B cell (primary cell): ENCODE measurements around the gene RPL36. TPM values are rescaled to one million over a fixed set of nuclear protein-coding genes. Genes with fewer than 3 reads are reported as not detected.
A peak's percentile ranks its signal among the peaks of the same experiment; 100 is the strongest.

Source experiments
- ATAC-seq: fragments of 200-7000 bp; cut with Tn5 transposase; one replicate; pipeline ENCODE4 v1.10.0; 2021; ENCODE audit warnings: low read depth, mild to moderate bottlenecking, moderate number of reproducible peaks, moderate library complexity
- CTCF ChIA-PET: fragments of 350-600 bp; sonication (Branson Sonifier 250); formaldehyde crosslinking; loops from one replicate; lab custom pipeline; 2021; ENCODE audit warnings: antibody characterized with exemption, inconsistent platforms; lab: Charles Lee
- POLR2A ChIA-PET: fragments of 350-600 bp; sonication (Branson Sonifier 250); formaldehyde crosslinking; loops from one replicate; lab custom pipeline; 2021; ENCODE audit warnings: antibody characterized with exemption; lab: Charles Lee
- DNase-seq: peaks from one replicate; pipeline ENCODE4 v3.0.0; 2013
- H2AFZ ChIP-seq: 2 replicates; pipeline ENCODE4 v1.6.1; 2012; ENCODE audit warnings: mild to moderate bottlenecking, low read depth, low read length; ENCODE audit not compliant: insufficient read depth, poor library complexity, severe bottlenecking
- H3K27ac ChIP-seq, 2 donors: 1 replicate in 1 of 2; 2 replicates in 1 of 2; pipeline ENCODE4 v1.5.1; 2012 to 2013; ENCODE audit warnings: low read length in 2 of 2, mild to moderate bottlenecking in 2 of 2, moderate library complexity in 1 of 2
- H3K27me3 ChIP-seq, 4 experiments: fragments of 200-600 bp in 1 of 4; sonication (generic) in 1 of 4; replicated peaks in 1 of 4; 1 replicate in 2 of 4; 2 replicates in 2 of 4; pipeline versions ENCODE4 v1.6.1 to v1.7.0; 2013 to 2016; ENCODE audit warnings: low read length in 3 of 4, mild to moderate bottlenecking in 2 of 4, mixed read lengths in 1 of 4, moderate library complexity in 1 of 4; ENCODE audit not compliant: insufficient read depth in 4 of 4, control insufficient read depth in 3 of 4; ENCODE audit errors: control extremely low read depth in 1 of 4
- H3K36me3 ChIP-seq, 2 experiments: replicated peaks in 1 of 2; 1 replicate in 1 of 2; 2 replicates in 1 of 2; pipeline versions ENCODE4 v1.6.1 to v1.7.1; 2013; ENCODE audit warnings: low read length in 1 of 2; ENCODE audit not compliant: insufficient read depth in 2 of 2, control insufficient read depth in 1 of 2; ENCODE audit errors: control extremely low read depth in 1 of 2, extremely low read depth in 1 of 2
- H3K4me1 ChIP-seq, 2 donors: fragments of 200-600 bp in 1 of 2; sonication (generic) in 1 of 2; 1 replicate in 1 of 2; 2 replicates in 1 of 2; pipeline versions ENCODE4 v1.5.1 to v1.6.1; 2013 to 2017; ENCODE audit warnings: low read length in 2 of 2; ENCODE audit not compliant: control insufficient read depth in 2 of 2, insufficient read depth in 2 of 2
- H3K4me2 ChIP-seq: replicated peaks from 2 replicates; pipeline ENCODE3; 2012; ENCODE audit warnings: mild to moderate bottlenecking, low read depth, low read length; ENCODE audit not compliant: poor library complexity, severe bottlenecking
- H3K4me3 ChIP-seq, 5 experiments: fragments of 200-600 bp in 1 of 5; sonication (generic) in 1 of 5; 1 replicate in 3 of 5; 2 replicates in 2 of 5; pipeline versions ENCODE4 v1.5.1 to v1.7.0; 2011 to 2016; ENCODE audit warnings: low read length in 4 of 5, mild to moderate bottlenecking in 4 of 5, low read depth in 2 of 5, control low read depth in 1 of 5, moderate library complexity in 1 of 5; ENCODE audit not compliant: insufficient read depth in 1 of 5; ENCODE audit errors: control extremely low read depth in 1 of 5, extremely low read depth in 1 of 5
- H3K79me2 ChIP-seq: fragments of 200-600 bp; sonication (generic); one replicate; pipeline ENCODE4 v1.6.0; 2016; ENCODE audit warnings: low read length; ENCODE audit not compliant: control insufficient read depth, insufficient read depth
- H3K9ac ChIP-seq: fragments of 200-600 bp; sonication (generic); 2 replicates; pipeline ENCODE4 v1.6.1; 2017; ENCODE audit warnings: mild to moderate bottlenecking, low read length, moderate library complexity
- H3K9me3 ChIP-seq, 3 donors: one replicate each; pipeline versions ENCODE4 v1.6.1 to v1.7.1; 2013; ENCODE audit warnings: low read length in 2 of 3; ENCODE audit not compliant: control insufficient read depth in 2 of 3, insufficient read depth in 1 of 3; ENCODE audit errors: control extremely low read depth in 1 of 3
- H4K20me1 ChIP-seq: 2 replicates; pipeline ENCODE4 v1.6.0; 2012; ENCODE audit warnings: mild to moderate bottlenecking, low read length; ENCODE audit not compliant: insufficient read depth, control insufficient read depth, poor library complexity, severe bottlenecking
- H3K27ac Mint-ChIP-seq: one replicate; pipeline ENCODE4 v1.8.0; 2021; ENCODE audit warnings: mixed read lengths
- H3K27me3 Mint-ChIP-seq: one replicate; pipeline ENCODE4 v1.8.0; 2021; ENCODE audit warnings: mixed read lengths
- H3K4me1 Mint-ChIP-seq: one replicate; pipeline ENCODE4 v1.8.0; 2021; ENCODE audit warnings: mixed read lengths
- H3K4me3 Mint-ChIP-seq: one replicate; pipeline ENCODE4 v1.8.0; 2021; ENCODE audit warnings: mixed read lengths
- H3K9me3 Mint-ChIP-seq: one replicate; pipeline ENCODE4 v1.8.0; 2022; ENCODE audit warnings: mixed read lengths; ENCODE audit not compliant: insufficient read depth
- EZH2 ChIP-seq: IDR thresholded peaks from 2 replicates; pipeline ENCODE4 v1.6.1; 2012; ENCODE audit warnings: borderline replicate concordance, low read depth, mild to moderate bottlenecking, moderate library complexity, low read length; ENCODE audit not compliant: insufficient read depth, poor library complexity, severe bottlenecking
- WGBS: methylation state at CpG from one replicate; pipeline ENCODE4 v1.1.5; 2013; ENCODE audit warnings: missing lambda C conversion rate; ENCODE audit not compliant: insufficient coverage; 5-methylcytosine and 5-hydroxymethylcytosine counted together
- intact Hi-C: fragments of 100-400 bp; cut with micrococcal nuclease; formaldehyde crosslinking; loops from one replicate; pipeline ENCODE4 v1.10.0; 2022
- polyA plus RNA-seq: library from polyadenylated mRNA; depleted of rRNA; stranded (reverse); fragments of >200 nt; gene quantifications from 2 replicates; pipeline ENCODE4 v1.2.3, GENCODE V29; 2012
- total RNA-seq, 2 donors: library from RNA; stranded (reverse); fragments of 120-200 nt in 1 of 2; gene quantifications; 1 replicate in 1 of 2; 2 replicates in 1 of 2; pipeline versions ENCODE4 v1.2.3 to v1.2.4, GENCODE V29; 2013 to 2022
- TF ChIP-seq, protein P1 (sequence below): fragments of 200-600 bp; IDR thresholded peaks from one replicate; pipeline ENCODE4 v1.8.0; 2022; ENCODE audit warnings: antibody characterized with exemption, mild to moderate bottlenecking

Gene RPL36
- total and polyA plus RNA-seq, 2 donors (not counting 1 experiment from before 2014, with no cell fraction given) = 899 to 983 TPM

DNA sequence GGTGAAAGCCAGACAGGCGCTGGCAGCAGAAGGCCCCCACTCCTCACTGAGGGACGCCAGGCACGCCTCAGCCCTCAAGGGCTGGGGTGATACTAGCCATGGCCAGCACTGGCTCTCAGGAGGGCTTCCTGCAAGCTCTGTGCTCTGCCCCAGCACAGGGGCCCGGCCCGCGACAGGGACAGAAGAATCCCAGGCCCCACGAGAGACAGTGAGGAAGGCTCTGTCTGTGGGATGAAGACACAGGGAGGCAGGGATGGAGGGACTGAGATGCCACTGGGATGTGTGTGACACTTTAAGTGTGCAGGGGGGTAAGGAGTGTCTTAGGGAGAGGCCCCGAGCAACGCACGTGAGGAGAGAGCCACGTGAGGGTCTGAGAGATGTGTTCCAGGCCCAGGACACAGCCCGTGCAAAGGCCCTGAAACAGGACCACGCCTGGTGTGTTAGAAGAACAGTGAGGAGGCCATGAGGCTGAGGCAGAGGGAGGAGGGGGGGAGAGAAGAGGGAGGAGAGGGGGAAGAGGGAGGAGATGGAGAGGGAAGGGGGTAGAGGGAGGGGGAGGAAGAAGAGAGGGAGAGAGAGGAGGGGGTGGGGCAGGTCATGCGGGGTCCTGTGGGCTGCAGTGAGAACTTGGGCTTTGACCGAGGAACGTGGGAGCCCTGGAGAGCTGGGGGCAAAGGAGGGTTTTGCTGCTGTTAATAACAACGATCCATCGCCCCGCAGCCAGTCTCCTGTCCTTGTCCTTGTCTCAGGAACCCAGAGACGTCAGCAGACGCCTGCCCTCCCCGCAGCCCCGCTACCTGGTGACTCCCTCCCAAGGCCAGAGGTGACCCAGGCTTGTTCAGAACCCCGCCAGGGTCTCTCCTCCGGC, 7.2 kb downstream of the RPL36 start:
- Histone ChIP-seq H4K20me1 (peaks cover 78% of the 10 kb centered on the region), H3K27ac (no peak overlapping the region), H3K9ac (no peak overlapping the region), H2AFZ (no peak overlapping the region), H3K27me3 (no peaks in the 10 kb centered on the region), H3K4me3 (no peak overlapping the region), H3K4me1 (no peaks in the 10 kb centered on the region), H3K4me2 (no peak overlapping the region), H3K9me3 (peaks cover 0 to 2% (median 0%) of the 10 kb centered on the region in 3 donors), H3K36me3 (peaks cover 0 to 61% of the 10 kb centered on the region in 2 experiments), H3K79me2 (peaks cover 28% of the 10 kb centered on the region)
- WGBS = 90% methylated on average over 25 of the region's 25 CpGs
- Mint-ChIP-seq H3K4me1 (peaks cover 11% of the 10 kb centered on the region), H3K9me3 (no peaks in the 10 kb centered on the region), H3K27ac (no peak overlapping the region), H3K4me3 (no peak overlapping the region), H3K27me3 (no peaks in the 10 kb centered on the region)
- CTCF ChIA-PET = no interaction called here
- ATAC-seq (no peak), DNase-seq (peak; percentile 22)
- intact Hi-C loops = no loop called here
- TF ChIP-seq, protein P1, sequence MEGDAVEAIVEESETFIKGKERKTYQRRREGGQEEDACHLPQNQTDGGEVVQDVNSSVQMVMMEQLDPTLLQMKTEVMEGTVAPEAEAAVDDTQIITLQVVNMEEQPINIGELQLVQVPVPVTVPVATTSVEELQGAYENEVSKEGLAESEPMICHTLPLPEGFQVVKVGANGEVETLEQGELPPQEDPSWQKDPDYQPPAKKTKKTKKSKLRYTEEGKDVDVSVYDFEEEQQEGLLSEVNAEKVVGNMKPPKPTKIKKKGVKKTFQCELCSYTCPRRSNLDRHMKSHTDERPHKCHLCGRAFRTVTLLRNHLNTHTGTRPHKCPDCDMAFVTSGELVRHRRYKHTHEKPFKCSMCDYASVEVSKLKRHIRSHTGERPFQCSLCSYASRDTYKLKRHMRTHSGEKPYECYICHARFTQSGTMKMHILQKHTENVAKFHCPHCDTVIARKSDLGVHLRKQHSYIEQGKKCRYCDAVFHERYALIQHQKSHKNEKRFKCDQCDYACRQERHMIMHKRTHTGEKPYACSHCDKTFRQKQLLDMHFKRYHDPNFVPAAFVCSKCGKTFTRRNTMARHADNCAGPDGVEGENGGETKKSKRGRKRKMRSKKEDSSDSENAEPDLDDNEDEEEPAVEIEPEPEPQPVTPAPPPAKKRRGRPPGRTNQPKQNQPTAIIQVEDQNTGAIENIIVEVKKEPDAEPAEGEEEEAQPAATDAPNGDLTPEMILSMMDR = no peak
- TF ChIP-seq EZH2 = no peak
- POLR2A ChIA-PET = no interaction called here
